ENCODE data around the gene RNASEH2A.

- TF ChIP-seq CTCF (conservative IDR thresholded peaks at IDR 0.05; ENCODE audit: low read depth, low read length) = peak; percentile 93
- no peak for TF ChIP-seq POLR2A (IDR thresholded peaks at IDR 0.05; ENCODE audit: low read depth, low read length)
- no peak for TF ChIP-seq FOS (IDR thresholded peaks at IDR 0.05; ENCODE audit: low read depth, low read length)
- TF ChIP-seq MAFK (IDR thresholded peaks at IDR 0.05; ENCODE audit: low read depth, low read length) = no peak
- TF ChIP-seq MAZ (IDR thresholded peaks at IDR 0.05; ENCODE audit: borderline replicate concordance, low read depth, low read length) = no peak
- TF ChIP-seq SMC3 (IDR thresholded peaks at IDR 0.05; ENCODE audit: low read depth, low read length) = peak; percentile 89
- no peak for TF ChIP-seq CEBPB (IDR thresholded peaks at IDR 0.05; ENCODE audit: low read depth, low read length)
- TF ChIP-seq RAD21 (IDR thresholded peaks at IDR 0.05; ENCODE audit: low read length) = peak; percentile 87
- no peak for TF ChIP-seq RFX5 (IDR thresholded peaks at IDR 0.05; ENCODE audit: low read depth, low read length)
- TF ChIP-seq, protein P1, sequence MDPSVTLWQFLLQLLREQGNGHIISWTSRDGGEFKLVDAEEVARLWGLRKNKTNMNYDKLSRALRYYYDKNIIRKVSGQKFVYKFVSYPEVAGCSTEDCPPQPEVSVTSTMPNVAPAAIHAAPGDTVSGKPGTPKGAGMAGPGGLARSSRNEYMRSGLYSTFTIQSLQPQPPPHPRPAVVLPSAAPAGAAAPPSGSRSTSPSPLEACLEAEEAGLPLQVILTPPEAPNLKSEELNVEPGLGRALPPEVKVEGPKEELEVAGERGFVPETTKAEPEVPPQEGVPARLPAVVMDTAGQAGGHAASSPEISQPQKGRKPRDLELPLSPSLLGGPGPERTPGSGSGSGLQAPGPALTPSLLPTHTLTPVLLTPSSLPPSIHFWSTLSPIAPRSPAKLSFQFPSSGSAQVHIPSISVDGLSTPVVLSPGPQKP (IDR thresholded peaks at IDR 0.05; ENCODE audit: borderline replicate concordance, low read depth, low read length) = no peak
- TF ChIP-seq CHD1 (IDR thresholded peaks at IDR 0.05; ENCODE audit: low read depth, low read length) = no peak
- no peak for TF ChIP-seq NFE2L2 (IDR thresholded peaks at IDR 0.05; ENCODE audit: low read depth, low read length)
- TF ChIP-seq, protein P2, sequence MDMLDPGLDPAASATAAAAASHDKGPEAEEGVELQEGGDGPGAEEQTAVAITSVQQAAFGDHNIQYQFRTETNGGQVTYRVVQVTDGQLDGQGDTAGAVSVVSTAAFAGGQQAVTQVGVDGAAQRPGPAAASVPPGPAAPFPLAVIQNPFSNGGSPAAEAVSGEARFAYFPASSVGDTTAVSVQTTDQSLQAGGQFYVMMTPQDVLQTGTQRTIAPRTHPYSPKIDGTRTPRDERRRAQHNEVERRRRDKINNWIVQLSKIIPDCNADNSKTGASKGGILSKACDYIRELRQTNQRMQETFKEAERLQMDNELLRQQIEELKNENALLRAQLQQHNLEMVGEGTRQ (IDR thresholded peaks at IDR 0.05; ENCODE audit: low read depth, low read length) = no peak
Measured at GRCh38 chr19:12766051-12766521, 40.3 kb upstream of the RNASEH2A start.
